H7 (cell line): ENCODE results near the gene MARK2. TPM values are rescaled to one million over a fixed set of nuclear protein-coding genes. Genes with fewer than 3 reads are reported as not detected.
A peak's percentile ranks its signal among the peaks of the same experiment; 100 is the strongest.

ENCODE experiments used
- DNase-seq: peaks from one replicate; pipeline ENCODE4 v3.0.0; 2012
- H3K27me3 ChIP-seq: 2 replicates; pipeline ENCODE4 v1.6.0; 2011; ENCODE audit warnings: mild to moderate bottlenecking, low read length; ENCODE audit not compliant: control insufficient read depth, insufficient read depth
- H3K36me3 ChIP-seq: replicated peaks from 2 replicates; pipeline ENCODE4 v1.5.1; 2011; ENCODE audit warnings: low read length; ENCODE audit not compliant: control insufficient read depth, insufficient read depth
- H3K4me3 ChIP-seq: 2 replicates; pipeline ENCODE4 v1.5.1; 2011; ENCODE audit warnings: low read depth, mild to moderate bottlenecking, control low read depth, low read length, moderate library complexity; ENCODE audit not compliant: insufficient read depth
- total RNA-seq: library from RNA; depleted of rRNA; stranded (reverse); fragments of >200 nt; shearing (Covaris generic); gene quantifications from 2 replicates; pipeline ENCODE4 v1.2.3, GENCODE V29; 2014; rRNA removed

Gene MARK2
- total RNA-seq, 1 experiment from 2014 or later = 26.5 TPM

DNA sequence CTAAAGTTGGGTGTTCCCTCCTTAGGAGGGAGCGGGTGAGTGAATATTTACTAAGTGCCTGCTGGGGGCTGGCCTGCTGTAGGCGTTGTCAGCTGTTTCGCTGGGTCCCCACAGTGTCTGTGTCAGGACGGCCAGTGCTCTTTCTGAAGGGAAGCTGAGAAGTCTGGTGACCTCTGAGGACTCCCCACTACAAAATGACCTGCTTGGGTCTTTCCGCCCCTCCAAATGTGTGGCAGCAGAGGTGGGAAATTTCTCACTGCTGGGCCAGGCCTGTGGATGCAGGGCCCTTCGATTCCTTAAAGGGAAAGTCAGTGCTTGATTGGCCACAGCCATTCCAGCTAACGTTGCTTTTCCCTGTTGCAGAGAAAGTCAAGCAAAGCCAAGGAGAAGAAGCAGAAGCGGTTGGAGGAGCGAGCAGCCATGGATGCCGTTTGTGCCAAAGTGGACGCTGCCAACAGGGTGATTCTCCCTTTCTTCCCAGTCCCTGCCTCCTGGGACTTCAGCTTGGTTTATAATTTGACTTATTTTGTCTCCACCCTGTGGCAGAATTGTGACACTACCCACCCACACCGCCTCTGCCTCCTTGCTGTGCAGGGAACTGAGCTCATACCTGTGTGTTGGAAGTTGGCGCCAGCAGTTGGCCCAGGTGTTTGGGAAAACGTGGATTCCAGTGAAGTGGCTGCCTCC lies 106.7 kb downstream of the MARK2 start:
- Histone ChIP-seq H3K27me3 (no peaks in the 10 kb centered on the region), H3K36me3 (peaks cover 11% of the 10 kb centered on the region), H3K4me3 (no peak overlapping the region)
- peak; percentile 86 for DNase-seq

DNA sequence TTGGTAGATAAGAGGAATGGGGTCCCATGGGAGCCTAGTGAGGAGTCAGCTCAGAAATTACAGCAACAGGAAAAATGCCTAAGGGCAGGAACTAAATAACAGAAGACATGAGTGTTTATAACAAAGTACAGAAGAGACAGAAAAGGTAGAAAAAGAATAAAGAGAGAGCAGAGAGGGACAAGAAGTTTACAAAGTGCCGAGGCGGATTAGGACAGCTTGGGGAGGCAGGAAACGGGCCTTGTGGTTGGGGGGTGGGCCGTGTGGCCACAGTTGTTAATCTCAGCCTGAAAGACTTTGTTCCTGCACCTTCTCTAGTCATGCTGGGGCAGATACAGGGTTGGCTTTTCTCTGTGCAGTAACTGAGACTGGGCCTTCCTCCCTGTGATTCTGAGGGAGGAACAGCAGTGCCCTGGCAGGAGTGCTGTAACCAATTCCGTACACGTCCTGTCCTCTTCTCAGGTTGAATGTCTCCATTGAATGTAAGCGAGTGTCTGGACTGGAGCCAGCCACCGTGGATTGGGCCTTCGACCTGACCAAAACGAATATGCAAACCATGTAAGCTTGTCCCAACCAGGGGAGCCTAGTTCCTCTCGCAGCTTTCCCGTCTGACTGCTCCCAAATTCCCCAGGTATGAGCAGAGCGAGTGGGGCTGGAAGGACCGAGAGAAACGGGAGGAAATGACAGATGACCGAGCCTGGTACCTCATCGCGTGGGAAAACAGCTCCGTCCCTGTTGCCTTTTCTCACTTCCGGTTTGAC lies 113.0 kb downstream of the MARK2 start:
- H3K36me3 ChIP-seq = peaks cover 32% of the 10 kb centered on the region
- DNase-seq = no peak
- no peaks in the 10 kb centered on the region for H3K27me3 ChIP-seq
- H3K4me3 ChIP-seq = no peak overlapping the region

DNA sequence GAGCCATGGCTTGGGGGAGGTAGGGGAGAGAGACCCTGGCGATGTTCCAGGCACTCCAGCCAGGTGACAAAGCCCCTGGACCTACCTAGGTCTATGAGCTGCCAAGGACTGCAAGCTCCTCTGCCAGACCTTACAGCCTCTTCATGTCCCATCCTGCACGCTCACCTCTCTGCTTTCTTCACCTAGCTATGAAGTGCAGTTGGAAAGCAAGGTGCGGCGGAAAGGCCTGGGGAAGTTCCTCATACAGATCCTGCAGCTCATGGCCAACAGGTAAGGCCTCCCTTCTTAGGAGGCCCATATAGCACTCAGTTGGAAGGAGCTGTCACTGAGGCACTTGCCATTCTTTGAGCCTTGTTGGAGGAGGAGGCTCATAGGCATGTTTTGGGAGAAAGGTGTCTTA lies 113.7 kb downstream of the MARK2 start:
- H3K4me3 ChIP-seq = no peak overlapping the region
- no peaks in the 10 kb centered on the region for H3K27me3 ChIP-seq
- H3K36me3 ChIP-seq = peaks cover 32% of the 10 kb centered on the region
- no peak for DNase-seq

DNA sequence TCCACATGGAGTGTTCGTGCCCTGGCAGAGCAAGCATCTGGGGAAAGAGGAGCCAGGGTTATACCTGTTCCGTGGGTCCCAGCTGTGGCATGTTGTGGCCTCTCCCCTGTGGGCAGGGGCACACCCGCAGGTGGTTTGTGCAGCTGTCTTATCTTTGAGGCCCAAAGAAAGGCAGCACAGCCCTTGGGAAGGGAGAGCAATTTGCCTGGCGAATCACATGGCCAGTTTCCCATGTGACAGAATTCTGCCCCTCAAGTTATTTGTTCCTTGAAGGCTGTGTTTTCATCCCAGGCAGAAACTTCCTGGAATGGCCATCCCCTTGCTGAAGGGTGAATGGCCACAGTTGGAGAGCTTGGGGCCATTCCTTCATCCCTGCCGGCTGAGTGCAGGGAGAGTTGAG lies 119.1 kb downstream of the MARK2 start:
- H3K27me3 ChIP-seq = no peaks in the 10 kb centered on the region
- DNase-seq = no peak
- no peak overlapping the region for H3K4me3 ChIP-seq
- peaks cover 23% of the 10 kb centered on the region for H3K36me3 ChIP-seq

Other genes starting within 250 kb of the MARK2 start
- gene PLAAT3, start 224.7 kb upstream of the MARK2 start, total RNA-seq = 81.5 and 117 TPM in 2 replicates
- 19.3 and 29.6 TPM in 2 replicates for gene ATL3, start 167.7 kb upstream of the MARK2 start, total RNA-seq
- 109 and 142 TPM in 2 replicates for gene RTN3, start 157.6 kb upstream of the MARK2 start, total RNA-seq
- gene ZFTA, start 70.3 kb upstream of the MARK2 start, total RNA-seq = 27.2 and 34.3 TPM in 2 replicates
- 106 and 107 TPM in 2 replicates for gene SPINDOC, start 25.7 kb upstream of the MARK2 start, total RNA-seq
- 63.5 and 66.8 TPM in 2 replicates for gene RCOR2, start 78.1 kb downstream of the MARK2 start, total RNA-seq
- 13.8 and 15.0 TPM in 2 replicates for gene NAA40, start 99.9 kb downstream of the MARK2 start, total RNA-seq
- gene COX8A, start 135.5 kb downstream of the MARK2 start, total RNA-seq = 836 and 1,175 TPM in 2 replicates
- 76.6 and 77.4 TPM in 2 replicates for gene OTUB1, start 147.3 kb downstream of the MARK2 start, total RNA-seq
- 0.94 and 1.7 TPM in 2 replicates for gene FLRT1, start 196.8 kb downstream of the MARK2 start, total RNA-seq